ENCODE results near the gene FMNL3. TPM values are rescaled to one million over a fixed set of nuclear protein-coding genes. Genes with fewer than 3 reads are reported as not detected.
"Not testable (repeated sequence)": the region's sequence is repeated elsewhere in the genome, so short reads cannot be mapped to it uniquely, and the experiment has no call there.

FMNL3 gene
- polyA plus RNA-seq, 2 donors: 1.4 to 1.7 TPM

- no peaks in the 10 kb centered on the region for H3K9me3 ChIP-seq (ENCODE audit: control insufficient read depth in 2 of 2, insufficient read depth in 1 of 2, low read depth in 1 of 2, low read length in 1 of 2)
- H3K4me3 ChIP-seq (ENCODE audit: low read depth in 1 of 2, low read length in 2 of 2): no peak overlapping the region
- no peaks in the 10 kb centered on the region for H3K27me3 ChIP-seq (ENCODE audit: control insufficient read depth in 1 of 2, insufficient read depth in 2 of 2, low read length in 2 of 2)
- WGBS, 2 donors: 61 to 63% methylated on average over 2 of the region's 2 CpGs
- H3K27ac ChIP-seq (ENCODE audit: low read depth in 2 of 2, low read length in 1 of 2): no peak overlapping the region
- no peaks in the 10 kb centered on the region for H3K4me1 ChIP-seq (ENCODE audit: control insufficient read depth in 2 of 2, insufficient read depth in 2 of 2, low read length in 1 of 2)
- no peaks in the 10 kb centered on the region for H3K36me3 ChIP-seq (ENCODE audit: control insufficient read depth in 2 of 2, insufficient read depth in 2 of 2, low read length in 1 of 2)
Measured at GRCh38 chr12:49716553-49716952, 9.3 kb upstream of the FMNL3 start.

GRCh38 chr12:49713952-49714351 is 6.7 kb upstream of the FMNL3 start:
- 94 to 97% methylated on average over 3 of the region's 3 CpGs for WGBS, 2 donors
- H3K4me3 ChIP-seq (ENCODE audit: low read depth in 1 of 2, low read length in 2 of 2); H3K9me3 ChIP-seq (ENCODE audit: control insufficient read depth in 2 of 2, insufficient read depth in 1 of 2, low read depth in 1 of 2, low read length in 1 of 2); H3K27ac ChIP-seq (ENCODE audit: low read depth in 2 of 2, low read length in 1 of 2); H3K27me3 ChIP-seq (ENCODE audit: control insufficient read depth in 1 of 2, insufficient read depth in 2 of 2, low read length in 2 of 2); H3K4me1 ChIP-seq (ENCODE audit: control insufficient read depth in 2 of 2, insufficient read depth in 2 of 2, low read length in 1 of 2); H3K36me3 ChIP-seq (ENCODE audit: control insufficient read depth in 2 of 2, insufficient read depth in 2 of 2, low read length in 1 of 2): not testable (repeated sequence)

DNA sequence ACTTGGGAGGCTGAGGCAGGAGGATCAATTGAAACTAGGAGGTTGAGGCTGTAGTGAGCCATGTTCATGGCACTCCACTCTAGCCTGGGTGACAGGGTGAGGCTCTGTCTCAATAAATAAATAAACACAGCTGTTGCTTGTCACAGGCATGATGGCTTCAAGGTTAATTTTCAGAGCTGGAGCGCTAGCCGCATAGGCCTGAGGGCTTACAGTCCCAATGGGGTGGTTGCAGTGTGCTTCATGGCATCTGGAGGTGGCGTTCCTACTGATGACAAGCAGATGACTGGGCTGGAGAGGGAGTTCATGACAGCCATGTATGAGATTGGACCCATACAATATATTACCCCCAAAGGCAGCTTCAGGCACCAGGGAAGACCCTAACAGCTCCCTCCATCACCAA is 1.6 kb upstream of the FMNL3 start:
- no peak overlapping the region for H3K4me3 ChIP-seq (ENCODE audit: low read depth in 1 of 2, low read length in 2 of 2)
- 82 to 91% methylated on average over 3 of the region's 3 CpGs for WGBS, 2 donors
- no peak overlapping the region for H3K27ac ChIP-seq (ENCODE audit: low read depth in 2 of 2, low read length in 1 of 2)
- H3K9me3 ChIP-seq (ENCODE audit: control insufficient read depth in 2 of 2, insufficient read depth in 1 of 2, low read depth in 1 of 2, low read length in 1 of 2): no peaks in the 10 kb centered on the region
- no peaks in the 10 kb centered on the region for H3K36me3 ChIP-seq (ENCODE audit: control insufficient read depth in 2 of 2, insufficient read depth in 2 of 2, low read length in 1 of 2)
- H3K4me1 ChIP-seq (ENCODE audit: control insufficient read depth in 2 of 2, insufficient read depth in 2 of 2, low read length in 1 of 2): peaks cover 0 to 3% of the 10 kb centered on the region in 2 donors
- H3K27me3 ChIP-seq (ENCODE audit: control insufficient read depth in 1 of 2, insufficient read depth in 2 of 2, low read length in 2 of 2): no peaks in the 10 kb centered on the region

GRCh38 chr12:49707812-49708147 is 575 bp upstream of the FMNL3 start:
- no peaks in the 10 kb centered on the region for H3K9me3 ChIP-seq (ENCODE audit: control insufficient read depth in 2 of 2, insufficient read depth in 1 of 2, low read depth in 1 of 2, low read length in 1 of 2)
- WGBS, 2 donors: 46% methylated on average over 11 of the region's 11 CpGs
- H3K36me3 ChIP-seq (ENCODE audit: control insufficient read depth in 2 of 2, insufficient read depth in 2 of 2, low read length in 1 of 2): no peaks in the 10 kb centered on the region
- no peaks in the 10 kb centered on the region for H3K27me3 ChIP-seq (ENCODE audit: control insufficient read depth in 1 of 2, insufficient read depth in 2 of 2, low read length in 2 of 2)
- H3K4me1 ChIP-seq (ENCODE audit: control insufficient read depth in 2 of 2, insufficient read depth in 2 of 2, low read length in 1 of 2): peaks cover under 1 to 3% of the 10 kb centered on the region in 2 donors
- H3K4me3 ChIP-seq (ENCODE audit: low read depth in 1 of 2, low read length in 2 of 2): no peak overlapping the region
- H3K27ac ChIP-seq (ENCODE audit: low read depth in 2 of 2, low read length in 1 of 2): no peak overlapping the region

GRCh38 chr12:49706351-49707127 is 666 bp downstream of the FMNL3 start:
- Histone ChIP-seq H3K4me3 (ENCODE audit: low read depth in 1 of 2, low read length in 2 of 2) (peak overlapping the region; percentile 57 to 62), H3K27me3 (ENCODE audit: control insufficient read depth in 1 of 2, insufficient read depth in 2 of 2, low read length in 2 of 2) (no peaks in the 10 kb centered on the region), H3K4me1 (ENCODE audit: control insufficient read depth in 2 of 2, insufficient read depth in 2 of 2, low read length in 1 of 2) (peaks cover 2 to 3% of the 10 kb centered on the region in 2 donors), H3K36me3 (ENCODE audit: control insufficient read depth in 2 of 2, insufficient read depth in 2 of 2, low read length in 1 of 2) (no peaks in the 10 kb centered on the region), H3K27ac (ENCODE audit: low read depth in 2 of 2, low read length in 1 of 2) (peak overlapping the region; percentile 66 to 73), H3K9me3 (ENCODE audit: control insufficient read depth in 2 of 2, insufficient read depth in 1 of 2, low read depth in 1 of 2, low read length in 1 of 2) (no peaks in the 10 kb centered on the region)
- WGBS, 2 donors: 3 to 7% methylated on average over 29 to 43 of the region's 43 CpGs

DNA sequence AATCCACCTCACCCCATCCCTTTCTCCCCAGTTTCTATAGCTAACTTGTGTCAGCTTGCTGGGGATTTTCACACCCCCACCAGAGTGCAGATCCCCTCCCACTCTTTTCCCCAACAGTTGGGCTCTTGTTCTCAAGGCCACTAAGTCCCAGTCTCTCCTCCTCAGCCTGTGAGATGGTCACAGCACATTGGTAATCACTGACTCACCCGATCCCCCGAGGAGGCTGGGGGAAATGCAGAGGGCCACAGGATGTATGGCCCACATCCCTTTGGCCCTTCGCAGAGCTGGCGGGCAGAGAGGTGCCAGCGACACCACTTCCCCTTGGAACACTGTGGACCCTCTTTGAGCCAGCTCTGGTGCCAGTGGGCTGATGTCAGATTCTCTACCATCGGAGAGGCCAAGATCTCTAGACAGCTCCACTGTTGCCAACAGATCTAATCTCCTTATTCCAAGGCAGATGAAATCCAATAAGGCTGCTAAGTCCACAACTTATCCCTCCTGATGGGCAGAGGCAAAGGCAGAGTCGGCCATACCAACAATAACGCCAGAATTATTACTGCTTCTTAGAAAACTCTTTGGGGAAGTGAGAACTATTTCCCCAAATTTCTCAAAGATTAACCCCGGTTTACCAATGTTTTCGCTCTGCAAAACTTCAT is 1.6 kb downstream of the FMNL3 start:
- H3K27ac ChIP-seq (ENCODE audit: low read depth in 2 of 2, low read length in 1 of 2): peak overlapping the region; percentile 11 to 27
- WGBS, 2 donors: 57 to 58% methylated on average over 10 of the region's 10 CpGs
- peaks cover 2 to 3% of the 10 kb centered on the region in 2 donors for H3K4me1 ChIP-seq (ENCODE audit: control insufficient read depth in 2 of 2, insufficient read depth in 2 of 2, low read length in 1 of 2)
- no peaks in the 10 kb centered on the region for H3K27me3 ChIP-seq (ENCODE audit: control insufficient read depth in 1 of 2, insufficient read depth in 2 of 2, low read length in 2 of 2)
- H3K36me3 ChIP-seq (ENCODE audit: control insufficient read depth in 2 of 2, insufficient read depth in 2 of 2, low read length in 1 of 2): no peaks in the 10 kb centered on the region
- peak overlapping the region in 1 of 2 donors; percentile 62 for H3K4me3 ChIP-seq (ENCODE audit: low read depth in 1 of 2, low read length in 2 of 2)
- H3K9me3 ChIP-seq (ENCODE audit: control insufficient read depth in 2 of 2, insufficient read depth in 1 of 2, low read depth in 1 of 2, low read length in 1 of 2): no peaks in the 10 kb centered on the region

GRCh38 chr12:49703647-49704137 is 3.5 kb downstream of the FMNL3 start:
- Histone ChIP-seq H3K36me3 (ENCODE audit: control insufficient read depth in 2 of 2, insufficient read depth in 2 of 2, low read length in 1 of 2) (no peaks in the 10 kb centered on the region), H3K9me3 (ENCODE audit: control insufficient read depth in 2 of 2, insufficient read depth in 1 of 2, low read depth in 1 of 2, low read length in 1 of 2) (no peaks in the 10 kb centered on the region), H3K4me1 (ENCODE audit: control insufficient read depth in 2 of 2, insufficient read depth in 2 of 2, low read length in 1 of 2) (peaks cover 2 to 3% of the 10 kb centered on the region in 2 donors), H3K27me3 (ENCODE audit: control insufficient read depth in 1 of 2, insufficient read depth in 2 of 2, low read length in 2 of 2) (no peaks in the 10 kb centered on the region), H3K4me3 (ENCODE audit: low read depth in 1 of 2, low read length in 2 of 2) (no peak overlapping the region), H3K27ac (ENCODE audit: low read depth in 2 of 2, low read length in 1 of 2) (no peak overlapping the region)
- WGBS, 2 donors: 71 to 80% methylated on average over 3 of the region's 3 CpGs

GRCh38 chr12:49702676-49703215 is 4.5 kb downstream of the FMNL3 start:
- Histone ChIP-seq H3K4me1 (ENCODE audit: control insufficient read depth in 2 of 2, insufficient read depth in 2 of 2, low read length in 1 of 2) (peaks cover 2 to 3% of the 10 kb centered on the region in 2 donors), H3K27ac (ENCODE audit: low read depth in 2 of 2, low read length in 1 of 2) (no peak overlapping the region), H3K9me3 (ENCODE audit: control insufficient read depth in 2 of 2, insufficient read depth in 1 of 2, low read depth in 1 of 2, low read length in 1 of 2) (no peaks in the 10 kb centered on the region), H3K4me3 (ENCODE audit: low read depth in 1 of 2, low read length in 2 of 2) (no peak overlapping the region), H3K36me3 (ENCODE audit: control insufficient read depth in 2 of 2, insufficient read depth in 2 of 2, low read length in 1 of 2) (no peaks in the 10 kb centered on the region), H3K27me3 (ENCODE audit: control insufficient read depth in 1 of 2, insufficient read depth in 2 of 2, low read length in 2 of 2) (no peaks in the 10 kb centered on the region)

DNA sequence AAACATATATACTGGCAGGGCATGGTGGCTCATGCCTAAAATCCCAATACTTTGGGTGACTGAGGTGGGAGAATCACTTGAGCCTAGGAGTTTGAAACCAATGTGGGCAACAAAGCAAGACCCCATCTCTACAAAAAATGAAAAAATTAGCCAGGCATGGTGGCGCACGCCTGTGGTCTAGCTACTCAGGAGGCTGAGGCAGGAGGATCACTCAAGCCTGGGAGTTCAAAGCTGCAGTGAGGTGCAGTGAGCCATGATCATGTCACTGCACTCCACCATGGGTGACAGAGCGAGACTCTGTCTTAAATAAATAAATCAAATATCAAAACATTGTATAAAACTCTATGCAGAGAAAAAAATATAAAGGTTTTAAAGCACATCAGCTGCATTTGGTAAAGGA is 5.2 kb downstream of the FMNL3 start:
- 93 to 94% methylated on average over 3 of the region's 3 CpGs for WGBS, 2 donors
- no peak overlapping the region for H3K27ac ChIP-seq (ENCODE audit: low read depth in 2 of 2, low read length in 1 of 2)

More for the DNA sequence above, 5.2 kb downstream of the FMNL3 start:
- no peaks in the 10 kb centered on the region for H3K9me3 ChIP-seq (ENCODE audit: control insufficient read depth in 2 of 2, insufficient read depth in 1 of 2, low read depth in 1 of 2, low read length in 1 of 2)
- H3K4me1 ChIP-seq (ENCODE audit: control insufficient read depth in 2 of 2, insufficient read depth in 2 of 2, low read length in 1 of 2): peaks cover 2 to 3% of the 10 kb centered on the region in 2 donors
- H3K36me3 ChIP-seq (ENCODE audit: control insufficient read depth in 2 of 2, insufficient read depth in 2 of 2, low read length in 1 of 2): no peaks in the 10 kb centered on the region
- no peak overlapping the region for H3K4me3 ChIP-seq (ENCODE audit: low read depth in 1 of 2, low read length in 2 of 2)
- H3K27me3 ChIP-seq (ENCODE audit: control insufficient read depth in 1 of 2, insufficient read depth in 2 of 2, low read length in 2 of 2): no peaks in the 10 kb centered on the region
